ENCODE results near the gene CD8B. TPM values are rescaled to one million over a fixed set of nuclear protein-coding genes. Genes with fewer than 3 reads are reported as not detected.

Gene CD8B
- polyA plus RNA-seq, 1 of the 3 experiments (the other 2 are of a cell fraction): not detected

- TF ChIP-seq MEF2A (IDR thresholded peaks at IDR 0.05; ENCODE audit: borderline replicate concordance, low read depth) (no peak), FOXJ3 (CRISPR knock-in tag; IDR thresholded peaks at IDR 0.05) (no peak)
Observed at GRCh38 chr2:86778957-86779356, 82.7 kb downstream of the CD8B start (continued).

- Histone ChIP-seq H3F3A (replicated peaks; ENCODE audit: insufficient read depth) (no peaks in the 10 kb centered on the region), H3K4me2 (no peak overlapping the region), H3K9ac (no peak overlapping the region), H3K27me3 (ENCODE audit: insufficient read depth) (no peaks in the 10 kb centered on the region), H3K79me2 (ENCODE audit: insufficient read depth) (no peaks in the 10 kb centered on the region), H3K4me3 (ENCODE audit: low read depth in 2 of 2, low read length in 1 of 2) (no peak overlapping the region), H3K9me2 (no peaks in the 10 kb centered on the region), H3K9me3 (no peaks in the 10 kb centered on the region), H3K4me1 (ENCODE audit: control insufficient read depth in 1 of 2, insufficient read depth in 2 of 2, low read depth in 1 of 2, low read length in 1 of 2) (no peaks in the 10 kb centered on the region), H2AFZ (ENCODE audit: low read depth) (no peak overlapping the region), H4K20me1 (ENCODE audit: insufficient read depth) (no peaks in the 10 kb centered on the region), H3K36me3 (replicated peaks in 1 of 2; ENCODE audit: control insufficient read depth in 1 of 2, insufficient read depth in 2 of 2, low read length in 1 of 2) (peaks cover 11 to 36% of the 10 kb centered on the region in 2 experiments), H3K27ac (ENCODE audit: low read depth in 2 of 2, low read length in 1 of 2) (no peak overlapping the region)
- no peak for TF ChIP-seq REST (IDR thresholded peaks at IDR 0.05; ENCODE audit: low read depth, low read length)
- no peak for TF ChIP-seq RCOR1 (IDR thresholded peaks at IDR 0.05; ENCODE audit: low read length)
- no peak for TF ChIP-seq PBX3 (IDR thresholded peaks at IDR 0.05)
- no peak for TF ChIP-seq ZBTB33 (IDR thresholded peaks at IDR 0.05; ENCODE audit: borderline replicate concordance, low read depth)
- TF ChIP-seq FOXM1 (IDR thresholded peaks at IDR 0.05; ENCODE audit: low read depth): no peak
- TF ChIP-seq EZH2phosphoT487 (IDR thresholded peaks at IDR 0.05; ENCODE audit: borderline replicate concordance, low read depth): no peak
- no peak for TF ChIP-seq USF1 (IDR thresholded peaks at IDR 0.05; ENCODE audit: borderline replicate concordance, low read depth)
- TF ChIP-seq USF2 (IDR thresholded peaks at IDR 0.05; ENCODE audit: borderline replicate concordance, low read depth, low read length): no peak
- no peak for TF ChIP-seq RXRA (IDR thresholded peaks at IDR 0.05; ENCODE audit: borderline replicate concordance, low read depth)
- no peak for TF ChIP-seq NRF1 (IDR thresholded peaks at IDR 0.05; ENCODE audit: low read depth, low read length)
- TF ChIP-seq FOXJ3 (CRISPR knock-in tag; IDR thresholded peaks at IDR 0.05): no peak
- TF ChIP-seq SMC3 (IDR thresholded peaks at IDR 0.05; ENCODE audit: low read depth, low read length): no peak
- no peak for TF ChIP-seq IRF3 (IDR thresholded peaks at IDR 0.05; ENCODE audit: low read depth, low read length)
- TF ChIP-seq POLR2AphosphoS5 (IDR thresholded peaks at IDR 0.05; ENCODE audit: low read depth, low read length): no peak
- TF ChIP-seq ELF1 (IDR thresholded peaks at IDR 0.05): no peak
- TF ChIP-seq NFIC (IDR thresholded peaks at IDR 0.05; ENCODE audit: borderline replicate concordance): no peak
- no peak for TF ChIP-seq TCF12 (IDR thresholded peaks at IDR 0.05)
- no peak for TF ChIP-seq GABPA (IDR thresholded peaks at IDR 0.05; ENCODE audit: low read depth)
- no peak for TF ChIP-seq MAX (IDR thresholded peaks at IDR 0.05; ENCODE audit: low read depth)
- no peak for TF ChIP-seq EP300 (IDR thresholded peaks at IDR 0.05; ENCODE audit: borderline replicate concordance in 1 of 2, low read depth in 1 of 2, low read length in 1 of 2)
- ChIA-PET POLR2A (no interaction called here), CTCF (interaction anchor here (3.9 kb wide), 1 partner anchor 11 kb away, joined by 12 read pairs; no protein-coding TSS in a partner anchor)
- DNase-seq: no peak
- 96% methylated on average over 7 of the region's 7 CpGs for WGBS (ENCODE audit: low lambda C conversion rate)
Observed at GRCh38 chr2:86776532-86776931, 85.2 kb downstream of the CD8B start.

Measured in SK-N-SH (cell line).